Osteoblast (primary cell): ENCODE measurements around the gene ETS2. TPM values are rescaled to one million over a fixed set of nuclear protein-coding genes. Genes with fewer than 3 reads are reported as not detected.

Source experiments
- DNase-seq: peaks from one replicate; pipeline ENCODE4 v3.0.0; 2011; ENCODE audit warnings: low spot score, mixed read lengths; ENCODE audit not compliant: insufficient read length; ENCODE audit errors: missing footprints
- H2AFZ ChIP-seq: 2 replicates; pipeline ENCODE4 v1.6.0; 2011; ENCODE audit warnings: mild to moderate bottlenecking, low read length
- H3K27ac ChIP-seq: 2 replicates; pipeline ENCODE4 v1.5.1; 2011; ENCODE audit warnings: mild to moderate bottlenecking, low read depth, low read length, moderate library complexity
- H3K27me3 ChIP-seq: 2 replicates; pipeline ENCODE4 v1.6.0; 2012; ENCODE audit warnings: mild to moderate bottlenecking, control low read depth, inconsistent platforms, low read length, moderate library complexity; ENCODE audit not compliant: insufficient read depth
- H3K36me3 ChIP-seq: 2 replicates; pipeline ENCODE4 v1.5.1; 2011; ENCODE audit warnings: mild to moderate bottlenecking, low read length, control low read depth, moderate library complexity; ENCODE audit not compliant: insufficient read depth
- H3K4me1 ChIP-seq: 2 replicates; pipeline ENCODE4 v1.5.1; 2011; ENCODE audit warnings: mild to moderate bottlenecking, low read length, control low read depth, moderate library complexity; ENCODE audit not compliant: insufficient read depth
- H3K4me2 ChIP-seq: 2 replicates; pipeline ENCODE4 v1.6.0; 2011; ENCODE audit warnings: mild to moderate bottlenecking, low read length; ENCODE audit not compliant: insufficient read depth
- H3K4me3 ChIP-seq: fragments of 200-600 bp; sonication (generic); 3 replicates; pipeline ENCODE4 v1.5.1; 2012; ENCODE audit warnings: mild to moderate bottlenecking, low read length, inconsistent platforms; ENCODE audit not compliant: insufficient read depth
- H3K79me2 ChIP-seq: 2 replicates; pipeline ENCODE4 v1.6.0; 2012; ENCODE audit warnings: mild to moderate bottlenecking, low read length, control low read depth, inconsistent platforms; ENCODE audit not compliant: insufficient read depth
- H3K9me3 ChIP-seq: 2 replicates; pipeline ENCODE4 v1.5.1; 2011; ENCODE audit warnings: low read depth, low read length, control low read depth
- H4K20me1 ChIP-seq: 2 replicates; pipeline ENCODE4 v1.6.0; 2012; ENCODE audit warnings: mild to moderate bottlenecking, low read length, control low read depth; ENCODE audit not compliant: insufficient read depth
- CTCF ChIP-seq: IDR thresholded peaks from 2 replicates; pipeline ENCODE4 v1.5.1; 2011; ENCODE audit warnings: mild to moderate bottlenecking, low read depth, low read length, moderate library complexity; ENCODE audit errors: extremely low read depth
- total RNA-seq: library from RNA; depleted of rRNA; stranded (reverse); fragments of >200 nt; gene quantifications from 2 replicates; pipeline ENCODE4 v1.2.3, GENCODE V29; 2012

Gene ETS2
- total RNA-seq, 1 donor: 4.0 TPM

DNA sequence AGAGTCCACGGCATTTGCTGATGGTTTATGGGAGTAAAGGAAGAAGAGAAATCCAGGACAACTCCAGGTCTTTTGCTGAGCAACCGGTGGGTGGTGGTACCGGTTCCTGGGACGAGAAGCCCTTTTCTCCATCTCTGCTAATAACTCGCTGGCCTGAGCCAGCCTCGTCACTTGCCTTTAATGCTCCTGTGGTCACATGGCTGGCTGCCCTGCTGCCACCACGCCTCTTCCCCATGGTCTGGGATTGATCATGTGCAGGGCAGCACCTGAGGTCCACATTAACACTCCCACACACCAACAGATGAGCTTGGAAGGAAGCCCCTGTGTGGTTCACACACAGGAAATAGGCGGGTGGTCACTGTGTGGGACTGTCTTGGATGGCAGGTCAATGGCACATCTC is 10.3 kb upstream of the ETS2 start:
- Histone ChIP-seq H3K36me3 (no peaks in the 10 kb centered on the region), H3K4me2 (no peak overlapping the region), H3K9me3 (no peaks in the 10 kb centered on the region), H4K20me1 (no peaks in the 10 kb centered on the region), H3K4me3 (no peak overlapping the region), H2AFZ (no peak overlapping the region), H3K27ac (no peak overlapping the region), H3K79me2 (no peaks in the 10 kb centered on the region), H3K27me3 (no peaks in the 10 kb centered on the region), H3K4me1 (no peaks in the 10 kb centered on the region)
- TF ChIP-seq CTCF: no peak
- DNase-seq: no peak

DNA sequence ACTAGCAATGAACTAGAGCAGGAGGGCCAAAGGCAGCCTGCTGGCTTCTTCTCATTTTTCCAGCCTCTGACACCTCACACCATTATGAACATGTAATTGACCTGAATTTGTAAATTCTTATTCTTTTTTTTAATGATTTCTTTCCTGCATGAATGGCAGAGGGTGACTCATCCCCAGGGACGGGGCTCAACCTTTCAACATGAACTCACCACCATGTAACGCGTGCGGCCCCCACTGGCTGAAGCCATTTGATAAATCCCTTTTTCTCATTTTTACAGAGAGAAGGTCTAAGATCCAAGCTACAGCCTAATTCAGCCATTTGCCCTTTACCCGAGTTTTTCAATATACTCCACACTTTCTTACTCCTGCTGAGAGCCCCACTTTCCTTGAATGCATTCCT is 9.3 kb upstream of the ETS2 start:
- no peak overlapping the region for H3K27ac ChIP-seq
- no peak overlapping the region for H3K4me3 ChIP-seq
- no peaks in the 10 kb centered on the region for H3K27me3 ChIP-seq
- DNase-seq: no peak
- no peak overlapping the region for H2AFZ ChIP-seq
- peak; percentile 28 for TF ChIP-seq CTCF
- H3K4me2 ChIP-seq: no peak overlapping the region
- no peaks in the 10 kb centered on the region for H4K20me1 ChIP-seq
- no peaks in the 10 kb centered on the region for H3K4me1 ChIP-seq
- H3K9me3 ChIP-seq: no peaks in the 10 kb centered on the region
- H3K79me2 ChIP-seq: no peaks in the 10 kb centered on the region
- no peaks in the 10 kb centered on the region for H3K36me3 ChIP-seq

DNA sequence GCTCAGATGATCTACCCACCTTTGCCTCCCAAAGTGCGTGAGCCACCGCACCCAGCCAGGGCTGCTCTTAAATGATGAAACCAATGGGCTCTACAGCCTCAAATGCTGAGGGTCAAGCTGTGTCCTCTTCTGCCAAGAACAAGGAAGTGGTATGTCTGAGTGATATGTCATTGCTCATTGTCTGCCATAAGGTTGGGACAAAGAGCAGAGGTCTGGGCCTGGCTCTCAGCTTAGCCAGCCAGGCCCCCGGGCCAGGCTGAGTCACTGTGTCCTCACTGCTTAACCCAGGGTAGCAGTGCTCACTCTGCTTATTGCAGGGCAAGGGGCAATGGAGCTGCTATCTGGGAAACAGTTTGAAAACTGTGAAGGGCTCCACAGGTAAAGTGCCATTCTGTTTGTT is 8.3 kb upstream of the ETS2 start:
- H4K20me1 ChIP-seq: no peaks in the 10 kb centered on the region
- no peak for TF ChIP-seq CTCF
- H3K4me3 ChIP-seq: no peak overlapping the region
- no peak for DNase-seq
- H3K4me1 ChIP-seq: no peaks in the 10 kb centered on the region
- H3K36me3 ChIP-seq: no peaks in the 10 kb centered on the region
- H3K27ac ChIP-seq: no peak overlapping the region
- H3K4me2 ChIP-seq: no peak overlapping the region
- H3K9me3 ChIP-seq: no peaks in the 10 kb centered on the region
- no peak overlapping the region for H2AFZ ChIP-seq
- H3K79me2 ChIP-seq: no peaks in the 10 kb centered on the region
- H3K27me3 ChIP-seq: no peaks in the 10 kb centered on the region

- Histone ChIP-seq H3K4me2 (no peak overlapping the region), H3K27me3 (no peaks in the 10 kb centered on the region), H3K79me2 (no peaks in the 10 kb centered on the region), H3K27ac (no peak overlapping the region), H2AFZ (no peak overlapping the region), H3K4me3 (no peak overlapping the region), H4K20me1 (no peaks in the 10 kb centered on the region), H3K4me1 (no peaks in the 10 kb centered on the region), H3K9me3 (no peaks in the 10 kb centered on the region), H3K36me3 (no peaks in the 10 kb centered on the region)
- no peak for TF ChIP-seq CTCF
- DNase-seq: no peak
Observed at GRCh38 chr21:38798081-38798480, 7.6 kb upstream of the ETS2 start.
